ENCODE measurements around the gene MOB3A. TPM values are rescaled to one million over a fixed set of nuclear protein-coding genes. Genes with fewer than 3 reads are reported as not detected.

Gene MOB3A
- total and polyA plus RNA-seq, 2 of the 8 experiments (the other 6 are each of a cell fraction or from before 2014, with no cell fraction given), result 9.2 to 9.6 TPM

- Histone ChIP-seq H4K20me1 (replicated peaks in 1 of 2; ENCODE audit: control insufficient read depth in 1 of 2, insufficient read depth in 2 of 2, low read length in 2 of 2) (peaks cover 13 to 30% of the 10 kb centered on the region in 2 experiments), H3K79me2 (ENCODE audit: control insufficient read depth in 1 of 2, insufficient read depth in 2 of 2, low read length in 2 of 2) (peaks cover 0 to 16% of the 10 kb centered on the region in 2 experiments; a peak in 2 of 4 replicates), H4K5ac (ENCODE audit: insufficient read length, low read depth, low read length) (no peak overlapping the region), H2BK5ac (ENCODE audit: low read depth, low read length) (no peak overlapping the region), H3K4me2 (ENCODE audit: insufficient read depth in 1 of 2, low read depth in 2 of 2, low read length in 2 of 2) (no peak overlapping the region), H3K4me1 (replicated peaks in 1 of 4; ENCODE audit: control insufficient read depth in 3 of 4, insufficient read depth in 4 of 4, low read length in 3 of 4) (peaks cover 0 to 3% (median 1%) of the 10 kb centered on the region in 4 experiments; a peak in 4 of 7 replicates), H3K14ac (ENCODE audit: insufficient read length) (no peak overlapping the region), H2AK5ac (ENCODE audit: low read depth, low read length) (no peak overlapping the region), H2BK15ac (ENCODE audit: low read length) (no peak overlapping the region), H3K4me3 (ENCODE audit: extremely low read depth in 1 of 4, insufficient read depth in 2 of 4, low read depth in 3 of 4, low read length in 4 of 4) (no peak overlapping the region), H2AFZ (ENCODE audit: low read length) (no peak overlapping the region), H3K9ac (replicated peaks in 1 of 4; ENCODE audit: extremely low read depth in 1 of 4, low read depth in 3 of 4, low read length in 3 of 4) (no peak overlapping the region), H3K27ac (ENCODE audit: low read depth, low read length) (no peak overlapping the region), H2BK120ac (replicated peaks; ENCODE audit: low read depth, low read length) (no peak overlapping the region), H4K91ac (replicated peaks; ENCODE audit: insufficient read length, low read length) (no peak overlapping the region), H3K4ac (replicated peaks; ENCODE audit: insufficient read length, low read depth, low read length) (no peak overlapping the region), H4K8ac (ENCODE audit: extremely low read depth, insufficient read depth, low read length) (no peak overlapping the region; the same call in 1 of the 2 replicates), H3K79me1 (ENCODE audit: low read depth, low read length) (peaks cover 9% of the 10 kb centered on the region), H3K23ac (ENCODE audit: insufficient read length) (no peak overlapping the region), H3K9me3 (ENCODE audit: insufficient read depth in 2 of 2, low read depth in 1 of 2, low read length in 1 of 2) (no peaks in the 10 kb centered on the region; a peak in 1 of 4 replicates), H2BK12ac (ENCODE audit: low read depth, low read length) (no peak overlapping the region), H3K23me2 (ENCODE audit: low read depth, low read length) (peaks cover 10% of the 10 kb centered on the region; the same call in 1 of the 2 replicates), H3K36me3 (ENCODE audit: control insufficient read depth in 2 of 4, insufficient read depth in 4 of 4, low read length in 3 of 4) (peaks cover 15 to 40% (median 30%) of the 10 kb centered on the region in 4 experiments), H3K18ac (ENCODE audit: extremely low read depth, low read length) (no peak overlapping the region), H2BK20ac (ENCODE audit: low read length) (no peak overlapping the region), H3K27me3 (replicated peaks in 1 of 4; ENCODE audit: control insufficient read depth in 3 of 4, extremely low read depth in 1 of 4, insufficient read depth in 3 of 4, low read length in 3 of 4) (no peaks in the 10 kb centered on the region), H3K56ac (replicated peaks; ENCODE audit: insufficient read length, low read depth, low read length) (no peak overlapping the region)
- 89% methylated on average over 32 of the region's 39 CpGs; no CpG with 5 or more reads in 1 of the 2 experiments for WGBS, 2 experiments (ENCODE audit: extremely low coverage in 1 of 2, insufficient coverage in 1 of 2, insufficient read length in 1 of 2, insufficient replicate concordance in 2 of 2, low coverage in 1 of 2, low lambda C conversion rate in 2 of 2, missing lambda C conversion rate in 1 of 2)
- ChIA-PET POLR2A (ENCODE audit: partially characterized antibody) (interaction anchor here (1.1 kb wide), 4 partner anchors 10 to 175 kb away, joined by 3 to 4 read pairs (median 3); no protein-coding TSS in a partner anchor), CTCF (ENCODE audit: partially characterized antibody) (interaction anchor here (0.6 kb wide), 1 partner anchor 513 kb away, joined by 3 read pairs; no protein-coding TSS in a partner anchor)
- no peak for DNase-seq (ENCODE audit: low read depth in 1 of 2, low spot score in 2 of 2)
- FAIRE-seq, result no peak
- TF ChIP-seq, protein P1, sequence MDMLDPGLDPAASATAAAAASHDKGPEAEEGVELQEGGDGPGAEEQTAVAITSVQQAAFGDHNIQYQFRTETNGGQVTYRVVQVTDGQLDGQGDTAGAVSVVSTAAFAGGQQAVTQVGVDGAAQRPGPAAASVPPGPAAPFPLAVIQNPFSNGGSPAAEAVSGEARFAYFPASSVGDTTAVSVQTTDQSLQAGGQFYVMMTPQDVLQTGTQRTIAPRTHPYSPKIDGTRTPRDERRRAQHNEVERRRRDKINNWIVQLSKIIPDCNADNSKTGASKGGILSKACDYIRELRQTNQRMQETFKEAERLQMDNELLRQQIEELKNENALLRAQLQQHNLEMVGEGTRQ (IDR thresholded peaks at IDR 0.05; ENCODE audit: low read length), result no peak
- no peak for TF ChIP-seq TCF12 (IDR thresholded peaks at IDR 0.05; ENCODE audit: low read depth, low read length)
- no peak for TF ChIP-seq CREB1 (IDR thresholded peaks at IDR 0.05)
- TF ChIP-seq, protein P2, sequence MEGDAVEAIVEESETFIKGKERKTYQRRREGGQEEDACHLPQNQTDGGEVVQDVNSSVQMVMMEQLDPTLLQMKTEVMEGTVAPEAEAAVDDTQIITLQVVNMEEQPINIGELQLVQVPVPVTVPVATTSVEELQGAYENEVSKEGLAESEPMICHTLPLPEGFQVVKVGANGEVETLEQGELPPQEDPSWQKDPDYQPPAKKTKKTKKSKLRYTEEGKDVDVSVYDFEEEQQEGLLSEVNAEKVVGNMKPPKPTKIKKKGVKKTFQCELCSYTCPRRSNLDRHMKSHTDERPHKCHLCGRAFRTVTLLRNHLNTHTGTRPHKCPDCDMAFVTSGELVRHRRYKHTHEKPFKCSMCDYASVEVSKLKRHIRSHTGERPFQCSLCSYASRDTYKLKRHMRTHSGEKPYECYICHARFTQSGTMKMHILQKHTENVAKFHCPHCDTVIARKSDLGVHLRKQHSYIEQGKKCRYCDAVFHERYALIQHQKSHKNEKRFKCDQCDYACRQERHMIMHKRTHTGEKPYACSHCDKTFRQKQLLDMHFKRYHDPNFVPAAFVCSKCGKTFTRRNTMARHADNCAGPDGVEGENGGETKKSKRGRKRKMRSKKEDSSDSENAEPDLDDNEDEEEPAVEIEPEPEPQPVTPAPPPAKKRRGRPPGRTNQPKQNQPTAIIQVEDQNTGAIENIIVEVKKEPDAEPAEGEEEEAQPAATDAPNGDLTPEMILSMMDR (IDR thresholded peaks at IDR 0.05; ENCODE audit: control extremely low read depth in 1 of 3, insufficient read depth in 1 of 3, low read depth in 1 of 3, low read length in 3 of 3), result no peak
- no peak for TF ChIP-seq GTF2F1 (IDR thresholded peaks at IDR 0.05; ENCODE audit: borderline replicate concordance, low read depth, low read length)
Observed at GRCh38 chr19:2099937-2100718, 4.0 kb upstream of the MOB3A start.

Measured in H1 (cell line).